GM21381 (cell line): Measurements from ENCODE around the gene CTAG1A.
"Not testable (repeated sequence)": the region's sequence is repeated elsewhere in the genome, so short reads cannot be mapped to it uniquely, and the experiment has no call there.

ENCODE experiments used
- ATAC-seq: cut with Tn5 transposase; IDR thresholded peaks from one replicate; pipeline ENCODE4 v1.9.1; 2021; ENCODE audit warnings: mild to moderate bottlenecking, moderate library complexity; ENCODE audit not compliant: unreplicated experiment

CTAG1A gene

DNA sequence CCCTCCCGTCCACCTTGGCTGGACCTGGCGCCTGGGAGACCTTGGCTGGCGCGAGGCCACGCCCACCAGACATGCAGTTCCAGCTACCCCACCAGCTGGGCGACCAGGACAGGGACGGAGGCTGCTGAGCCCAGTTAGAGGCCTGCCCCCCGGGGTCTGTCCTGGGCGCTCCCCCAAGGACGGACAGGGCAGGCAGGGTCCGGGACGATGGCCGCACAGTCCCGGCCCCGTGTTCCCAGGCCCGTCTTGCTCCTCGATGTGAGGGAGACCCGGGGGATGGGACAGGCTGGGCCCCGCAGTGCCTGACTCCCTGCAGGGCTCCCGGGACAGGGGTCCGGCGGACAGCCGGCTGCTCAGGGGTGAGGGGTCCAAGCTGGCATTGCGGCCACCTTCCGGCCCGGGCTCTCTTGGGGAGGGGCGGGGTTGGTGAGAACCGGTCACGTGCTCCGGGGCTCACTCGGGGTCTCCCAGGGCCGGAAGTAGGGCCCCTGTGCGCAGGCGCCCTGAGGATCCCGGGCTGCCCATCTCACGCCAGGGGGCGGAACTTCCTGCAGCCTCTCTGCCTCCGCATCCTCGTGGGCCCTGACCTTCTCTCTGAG is at the start of gene CTAG1A:
CTAG1A (plus strand) TSS at position 549 of the 599 bp plus-strand sequence. CDS start 74 bp downstream, outside the sequence.
- not testable (repeated sequence) for ATAC-seq

DNA sequence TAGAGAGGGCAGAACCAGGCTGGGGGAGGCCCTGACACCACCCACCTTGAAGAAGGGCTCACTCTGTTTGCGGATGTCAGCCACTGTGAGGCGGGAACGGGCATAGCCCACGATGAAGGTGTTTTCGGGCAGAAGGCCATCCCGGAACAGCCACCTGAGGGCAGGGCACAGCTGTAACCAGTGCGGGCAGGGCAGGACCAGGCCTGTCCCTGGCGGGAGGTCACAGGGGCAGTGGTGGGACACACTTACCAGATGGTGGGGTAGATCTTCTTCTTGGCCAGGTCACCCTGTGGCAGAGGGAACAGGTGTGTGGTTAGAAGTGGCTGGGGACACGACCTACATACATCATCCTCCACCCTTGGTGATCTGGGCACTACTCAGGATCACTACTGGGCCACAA is 49.0 kb upstream of the CTAG1A start:
- ATAC-seq = no peak

DNA sequence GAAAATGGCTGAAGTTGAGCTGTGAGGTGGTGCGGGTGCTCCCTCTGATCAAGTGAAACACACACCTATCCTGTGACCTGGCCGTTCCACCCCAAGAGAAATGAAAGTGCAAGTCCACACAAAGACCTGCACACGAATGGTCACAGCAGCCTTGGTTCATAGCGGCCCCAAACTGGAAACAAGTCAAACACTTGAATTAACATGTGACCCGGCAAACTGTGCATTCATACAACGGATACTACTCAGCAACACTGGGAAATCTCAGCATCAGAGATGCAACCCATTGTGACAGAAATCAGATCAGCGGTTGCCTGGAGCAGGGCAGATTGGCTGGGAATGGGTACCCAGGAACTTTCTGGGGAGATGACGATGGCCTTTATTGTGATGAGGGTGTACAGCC is 45.9 kb upstream of the CTAG1A start:
- ATAC-seq = no peak

DNA sequence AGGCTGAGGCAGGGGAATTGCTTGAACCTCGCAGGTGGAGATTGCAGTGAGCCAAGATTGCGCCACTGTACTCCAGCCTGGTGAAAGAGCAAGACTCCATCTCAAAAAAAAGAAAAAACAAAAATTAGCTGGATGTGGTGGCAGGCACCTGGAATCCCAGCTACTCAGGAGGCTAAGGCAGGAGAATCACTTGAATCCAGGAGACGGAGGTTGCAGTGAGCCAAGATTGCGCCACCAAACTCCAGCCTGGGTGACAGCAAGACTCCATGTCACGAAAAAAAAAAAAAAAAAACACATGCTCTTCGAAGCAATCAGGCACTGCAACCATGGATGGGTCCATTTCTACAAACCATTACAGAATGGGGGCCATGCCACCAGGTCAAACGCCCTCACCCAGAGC is 44.6 kb upstream of the CTAG1A start:
- not testable (repeated sequence) for ATAC-seq

GRCh38 chrX:154540897-154541535 is 43.9 kb upstream of the CTAG1A start:
- no peak for ATAC-seq

- ATAC-seq = no peak
Measured at GRCh38 chrX:154541589-154541895, 43.4 kb upstream of the CTAG1A start.

DNA sequence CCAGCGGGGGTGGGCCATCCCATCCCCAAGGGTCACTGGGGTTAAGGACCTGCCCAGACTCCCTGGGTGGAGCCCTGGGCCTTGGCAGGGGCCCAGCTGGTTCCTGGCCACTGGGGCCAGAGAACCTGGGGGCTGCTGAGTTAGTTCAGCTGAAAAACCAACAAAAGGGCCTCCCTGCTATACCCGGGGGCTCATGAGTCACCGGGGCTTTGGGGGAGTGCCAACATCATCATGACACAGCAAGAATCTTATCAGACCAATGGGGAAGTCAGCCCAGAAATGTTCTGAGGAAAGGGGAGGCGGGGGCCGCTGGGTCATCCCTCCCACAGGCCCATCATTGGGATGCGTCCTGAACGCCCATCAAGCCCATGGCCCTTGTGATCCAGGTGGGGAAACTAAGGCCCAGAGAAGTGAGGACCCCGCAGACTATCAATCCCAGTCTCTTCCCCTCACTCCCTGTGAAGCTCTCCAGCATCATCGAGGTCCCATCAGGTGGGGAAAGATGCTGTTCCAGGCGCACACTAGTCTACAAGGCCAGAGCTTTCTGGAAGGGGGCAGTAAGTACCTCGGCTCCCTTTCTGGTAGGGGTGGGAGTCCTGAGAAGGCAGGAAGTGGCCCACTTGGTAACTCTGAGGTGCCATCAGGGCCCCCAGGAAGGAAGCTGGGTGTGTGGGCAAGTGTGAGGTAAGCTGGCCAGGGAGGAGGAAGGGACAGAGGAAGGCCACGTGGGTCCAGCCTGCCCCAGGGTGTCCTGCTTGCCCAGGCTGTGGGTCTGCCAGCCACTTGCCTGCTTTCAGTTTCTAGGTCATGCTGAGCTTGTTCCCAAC is 42.8 kb upstream of the CTAG1A start:
- ATAC-seq = no peak

DNA sequence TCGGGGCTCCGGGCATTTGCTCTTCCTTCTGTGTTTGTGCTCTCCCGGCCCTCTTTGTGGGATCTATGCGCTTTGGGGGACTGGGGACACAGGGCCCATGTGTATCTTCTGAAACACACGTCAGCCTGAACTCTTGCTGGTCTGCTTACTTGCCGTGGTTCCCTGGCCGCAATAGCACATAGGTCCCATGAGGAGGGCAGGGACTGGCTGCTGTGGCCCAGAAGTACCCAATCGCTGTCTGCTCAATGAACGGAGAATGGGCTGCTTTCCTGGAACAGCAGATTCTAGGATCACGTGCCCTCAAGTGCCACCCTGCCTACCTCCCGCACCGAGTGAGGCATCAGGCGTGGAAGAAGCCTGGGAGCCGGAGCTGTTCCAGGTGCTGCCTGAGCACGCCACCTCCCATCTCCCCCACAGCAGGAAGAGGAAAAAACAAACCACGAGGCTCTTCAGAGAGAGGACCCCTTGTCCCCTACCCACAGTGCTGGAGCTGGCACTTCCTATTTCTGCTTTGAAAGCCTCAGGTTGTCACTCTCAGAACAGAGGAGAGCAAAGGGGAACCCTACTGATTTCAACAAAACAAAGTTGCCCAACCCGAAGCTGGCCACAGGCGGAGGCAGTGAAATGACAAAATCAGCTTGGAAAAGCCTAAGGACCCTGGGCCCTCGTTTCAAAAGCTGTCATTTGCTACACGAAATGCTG is 42.1 kb upstream of the CTAG1A start:
- no peak for ATAC-seq

GRCh38 chrX:154545673-154546274 is 39.2 kb upstream of the CTAG1A start:
- no peak for ATAC-seq

DNA sequence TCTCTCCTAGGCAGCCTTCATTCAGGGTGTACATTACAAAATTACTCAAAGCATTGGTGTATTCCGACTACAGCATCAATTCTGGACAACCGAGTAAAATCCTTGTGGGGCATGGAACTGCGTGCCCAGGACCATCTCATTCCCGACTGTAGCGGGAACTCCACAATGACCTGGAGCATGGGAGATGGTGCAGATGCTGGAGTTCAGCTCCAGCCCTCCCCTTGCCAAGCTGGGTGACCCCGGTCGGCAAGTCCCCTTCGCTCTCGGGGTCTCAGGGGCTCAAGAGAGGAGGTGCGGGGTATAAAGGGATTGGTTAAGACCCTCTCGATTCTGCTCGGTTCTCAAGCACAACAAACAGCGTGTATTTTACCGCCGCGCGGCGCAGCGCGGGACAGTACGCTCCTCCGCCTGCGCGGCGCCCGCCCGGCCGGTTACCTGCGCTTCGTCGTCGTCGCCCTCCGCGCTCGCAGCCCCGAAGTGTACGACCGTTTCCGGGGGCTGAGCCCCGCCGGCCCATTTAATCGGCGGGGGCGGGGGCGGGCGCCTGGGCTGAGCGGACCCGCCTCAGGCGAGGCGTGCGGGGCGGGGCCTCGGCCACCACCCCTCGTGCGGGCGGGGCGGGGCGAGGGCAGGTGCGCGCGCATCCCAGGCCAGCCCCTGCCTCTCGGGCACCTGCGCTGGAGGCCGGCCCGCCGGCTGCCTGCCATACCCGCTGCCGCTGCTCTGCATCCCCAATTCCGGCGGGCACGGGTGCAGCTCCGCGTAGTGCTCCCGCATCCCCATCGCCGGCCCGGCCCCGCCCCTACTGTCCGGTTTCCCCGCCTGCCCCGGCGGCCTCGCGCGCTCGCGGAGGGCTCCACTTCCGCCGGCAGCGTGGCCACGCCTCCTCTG is 38.3 kb upstream of the CTAG1A start, which contains the start of gene G6PD:
G6PD (minus strand) TSS at position 493 of the 891 bp plus-strand sequence. CDS start 691 bp downstream, outside the sequence.
- ATAC-seq = peak; percentile 55

GRCh38 chrX:154547245-154548027 is 37.5 kb upstream of the CTAG1A start, which contains the start of gene IKBKG:
Gene IKBKG (plus strand): TSS chrX:154547620. CDS start chrX:154552003, 4,383 bp downstream.
- peak; percentile 78 for ATAC-seq

DNA sequence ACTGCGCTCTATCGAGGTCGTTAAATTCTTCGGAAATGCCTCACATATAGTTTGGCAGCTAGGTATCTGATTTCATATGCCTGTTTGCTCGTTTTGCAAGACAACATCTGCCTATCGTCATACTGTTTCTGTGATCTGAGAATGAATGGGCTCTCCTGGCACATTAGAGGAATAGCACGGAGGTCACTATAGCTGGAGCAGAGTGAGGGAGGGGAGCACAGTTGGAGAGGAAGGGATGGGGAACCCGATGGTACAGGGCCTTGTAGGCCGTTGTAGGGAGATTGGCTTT is 37.0 kb upstream of the CTAG1A start:
- no peak for ATAC-seq

- no peak for ATAC-seq
Measured at GRCh38 chrX:154549766-154550165, 35.2 kb upstream of the CTAG1A start.

- not testable (repeated sequence) for ATAC-seq
Measured at GRCh38 chrX:154552112-154552806, 32.7 kb upstream of the CTAG1A start.

DNA sequence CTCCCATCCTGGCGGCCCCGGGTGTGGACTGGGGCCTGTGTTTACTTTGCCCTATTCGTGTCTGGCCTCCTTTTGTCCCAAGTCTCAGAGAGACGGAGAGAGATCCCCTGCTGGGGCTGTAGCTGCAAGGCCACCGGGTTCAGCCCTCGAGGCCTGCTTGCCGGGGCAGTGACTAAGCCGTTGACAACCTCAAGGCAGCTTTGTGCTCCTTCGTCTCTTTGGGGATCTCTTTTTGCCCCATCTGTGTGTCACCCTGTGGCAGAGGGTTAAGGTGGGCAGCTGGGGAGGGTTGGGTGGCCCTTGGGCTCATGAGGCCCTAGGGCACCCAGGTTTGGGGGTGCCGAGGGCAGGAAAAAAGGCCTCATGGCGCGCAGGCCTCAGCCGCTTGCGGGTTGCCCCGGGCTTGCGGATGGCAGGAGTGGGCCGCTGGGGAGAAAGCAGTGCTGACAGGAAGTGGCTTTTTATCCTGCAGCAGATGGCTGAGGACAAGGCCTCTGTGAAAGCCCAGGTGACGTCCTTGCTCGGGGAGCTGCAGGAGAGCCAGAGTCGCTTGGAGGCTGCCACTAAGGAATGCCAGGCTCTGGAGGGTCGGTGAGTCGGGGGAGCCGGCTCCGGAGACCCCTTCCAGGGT is 26.8 kb upstream of the CTAG1A start:
- ATAC-seq = not testable (repeated sequence)

GRCh38 chrX:154558896-154559295 is 26.0 kb upstream of the CTAG1A start:
- ATAC-seq = not testable (repeated sequence)

DNA sequence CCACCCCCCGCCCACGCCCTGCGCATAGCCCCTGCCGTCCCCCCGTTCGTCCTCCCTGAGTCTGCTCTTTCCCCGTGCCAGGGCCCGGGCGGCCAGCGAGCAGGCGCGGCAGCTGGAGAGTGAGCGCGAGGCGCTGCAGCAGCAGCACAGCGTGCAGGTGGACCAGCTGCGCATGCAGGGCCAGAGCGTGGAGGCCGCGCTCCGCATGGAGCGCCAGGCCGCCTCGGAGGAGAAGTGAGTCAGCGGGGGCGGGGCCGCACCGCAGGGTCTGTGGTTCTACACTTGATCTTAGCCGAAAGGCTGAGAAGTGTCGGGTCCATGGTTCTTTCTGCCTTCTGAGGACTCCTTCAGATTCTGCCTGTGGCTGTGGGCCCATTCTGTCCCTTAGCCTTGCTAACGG is 24.6 kb upstream of the CTAG1A start:
- not testable (repeated sequence) for ATAC-seq

DNA sequence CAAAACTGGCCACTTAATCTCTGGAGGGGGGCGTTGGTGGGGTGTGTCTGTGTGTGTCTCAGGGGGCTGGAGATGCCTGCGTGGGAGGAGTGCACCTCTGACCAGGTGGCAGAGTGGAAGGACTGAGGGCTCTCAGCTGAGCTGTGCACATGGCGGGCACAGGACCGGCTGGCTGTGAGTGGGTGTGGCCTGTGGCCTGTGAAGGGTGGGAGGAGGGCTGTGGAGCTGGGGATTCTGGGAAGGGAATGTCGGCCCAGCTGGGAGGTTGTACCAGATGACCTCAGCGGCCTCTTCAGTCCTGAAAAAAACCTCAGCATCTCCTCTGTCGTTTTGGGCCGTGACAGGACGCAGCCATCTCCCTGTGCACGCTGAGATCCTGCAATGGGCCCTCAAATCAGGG is 22.6 kb upstream of the CTAG1A start:
- not testable (repeated sequence) for ATAC-seq
